WI38 (cell line): ENCODE measurements around the gene WDR46.

Experiments
- H3K4me3 ChIP-seq: 2 replicates; pipeline ENCODE4 v1.5.1; 2011; ENCODE audit warnings: low read depth, mild to moderate bottlenecking, control low read depth, low read length
- CTCF ChIP-seq: IDR thresholded peaks from 2 replicates; pipeline ENCODE4 v1.5.1; 2012; ENCODE audit warnings: low read depth, mild to moderate bottlenecking, control low read depth, low read length

WDR46 gene

GRCh38 chr6:33313709-33314514 lies 24.9 kb upstream of the WDR46 start, which contains the start of gene TAPBP:
TAPBP (minus strand) TSS chr6:33314078; CDS start chr6:33314041, 37 bp downstream.
- H3K4me3 ChIP-seq: peak within 1 kb of the TSS; percentile 87
- no peak for TF ChIP-seq CTCF

- TF ChIP-seq CTCF: no peak
- H3K4me3 ChIP-seq: peak overlapping the region; percentile 87
Measured at GRCh38 chr6:33313105-33313708, 24.2 kb upstream of the WDR46 start.

DNA sequence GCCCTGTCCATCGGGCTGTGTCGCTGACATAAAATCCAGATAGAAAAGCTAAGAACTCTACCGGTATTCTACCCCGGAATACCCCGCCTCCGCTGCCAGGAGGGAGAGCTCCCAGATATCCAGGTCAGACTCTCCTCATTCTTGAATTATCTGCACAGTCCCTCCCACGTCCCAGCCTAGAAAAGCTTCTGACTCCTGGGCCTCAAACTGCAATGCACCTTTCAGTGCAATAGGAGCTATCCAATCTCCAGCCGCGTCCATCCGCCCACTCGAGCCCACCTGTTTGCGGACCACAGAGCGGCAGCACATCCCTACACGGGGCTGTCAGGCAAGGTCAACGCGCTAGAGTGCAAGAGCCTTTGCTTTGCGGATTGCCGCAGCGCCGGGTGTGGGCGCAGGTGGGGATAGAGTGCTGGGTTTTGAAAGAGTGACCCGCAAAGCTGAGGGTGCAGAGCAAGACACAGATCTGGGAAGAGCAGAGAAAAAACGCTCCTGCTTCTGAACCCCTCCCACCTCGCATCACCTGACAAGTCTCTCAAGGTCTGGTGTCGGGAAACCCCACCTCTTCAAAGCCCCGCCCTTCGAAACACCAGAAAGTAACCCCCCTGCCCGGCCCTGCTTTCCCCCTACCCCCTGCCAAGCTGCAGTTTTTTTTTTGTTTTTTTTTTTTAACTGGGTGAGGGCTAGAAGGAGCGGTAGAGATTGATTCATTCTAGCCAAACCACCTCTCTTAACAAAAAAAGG lies 23.5 kb upstream of the WDR46 start:
- peak overlapping the region; percentile 87 for H3K4me3 ChIP-seq
- TF ChIP-seq CTCF: no peak

DNA sequence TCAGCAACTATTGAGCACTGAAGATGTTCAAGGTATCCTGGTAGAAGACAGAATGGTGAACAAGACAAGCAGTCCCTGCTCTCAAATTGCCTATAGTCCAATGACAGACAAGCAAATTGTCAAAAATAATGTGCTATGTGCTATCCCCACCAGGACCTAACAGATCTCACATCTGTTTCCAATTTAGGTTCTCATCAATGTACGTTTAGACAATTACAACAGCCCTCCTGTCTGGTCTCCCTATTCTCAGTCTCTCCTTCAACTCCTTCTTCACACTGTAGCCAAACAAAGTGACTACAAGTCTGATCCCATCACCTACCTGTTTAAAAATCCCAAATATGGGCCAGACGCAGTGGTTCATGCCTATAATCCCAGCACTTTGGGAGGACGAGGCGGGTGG lies 17.3 kb upstream of the WDR46 start:
- no peak for TF ChIP-seq CTCF
- no peak overlapping the region for H3K4me3 ChIP-seq

DNA sequence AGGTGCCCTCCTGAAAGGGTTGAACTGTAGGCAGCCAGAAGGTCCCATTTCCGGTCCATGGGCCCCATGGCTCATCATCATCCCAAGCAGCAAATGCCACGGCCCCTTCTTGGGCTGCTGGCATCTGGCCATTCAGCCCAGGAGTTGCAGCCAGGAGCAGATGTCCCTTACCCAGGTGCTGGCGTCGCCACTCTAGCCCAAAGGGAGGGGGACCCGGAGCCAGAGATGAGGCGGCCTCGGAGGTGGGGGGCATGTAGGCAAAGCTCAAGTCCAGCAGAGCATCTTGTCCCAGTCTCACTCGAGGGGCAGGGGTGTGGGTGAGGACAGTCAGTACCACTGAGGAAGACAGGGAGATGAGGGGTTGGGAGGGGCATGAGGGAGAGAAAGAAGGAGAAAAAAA lies 16.0 kb upstream of the WDR46 start:
- no peak for TF ChIP-seq CTCF
- no peak overlapping the region for H3K4me3 ChIP-seq

DNA sequence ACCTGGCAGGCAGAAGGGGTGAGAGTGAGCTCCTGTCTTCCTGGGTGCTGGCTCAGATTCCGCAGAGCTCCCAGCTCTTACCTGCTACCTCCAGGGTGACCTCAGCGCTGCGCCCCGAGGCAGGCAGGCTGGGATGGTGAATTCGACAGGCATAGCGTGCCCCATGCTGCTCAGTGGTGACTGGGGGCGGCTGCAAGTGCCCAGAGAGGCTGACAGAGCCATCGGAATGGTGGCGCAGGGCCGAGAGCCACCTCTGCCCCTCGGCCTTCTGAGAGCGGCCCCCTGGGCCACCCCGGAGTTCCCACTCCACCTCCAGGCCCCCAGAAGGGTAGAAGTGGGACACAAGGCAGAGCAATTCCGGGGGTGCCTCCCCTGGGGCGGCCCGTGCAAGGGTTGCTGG lies 15.2 kb upstream of the WDR46 start:
- no peak overlapping the region for H3K4me3 ChIP-seq
- no peak for TF ChIP-seq CTCF

GRCh38 chr6:33301877-33302276 lies 12.8 kb upstream of the WDR46 start:
- TF ChIP-seq CTCF: no peak
- H3K4me3 ChIP-seq: no peak overlapping the region
